ENCODE results near the gene RRBP1.

GRCh38 chr20:17651129-17651759 lies 30.8 kb downstream of the RRBP1 start:
- TF ChIP-seq POLR2A (IDR thresholded peaks at IDR 0.05; ENCODE audit: low read depth, low read length) (no peak), POLR2AphosphoS5 (IDR thresholded peaks at IDR 0.05; ENCODE audit: insufficient read depth, low read depth, low read length) (no peak), FOS (IDR thresholded peaks at IDR 0.05; ENCODE audit: borderline replicate concordance, insufficient read depth, low read length) (no peak), GATA2 (IDR thresholded peaks at IDR 0.05; ENCODE audit: insufficient read depth, insufficient read length, low read depth, low read length) (no peak), CTCF (IDR thresholded peaks at IDR 0.05; ENCODE audit: extremely low read depth in 1 of 2, insufficient read depth in 1 of 2, low read depth in 1 of 2, low read length in 2 of 2) (no peak), EZH2 (IDR thresholded peaks at IDR 0.05; ENCODE audit: borderline replicate concordance, low read depth, low read length, severe bottlenecking) (no peak), JUN (IDR thresholded peaks at IDR 0.05; ENCODE audit: borderline replicate concordance, insufficient read depth, insufficient read length, low read depth) (no peak)
